GM18909 (cell line): ENCODE measurements around the gene FHAD1.

ENCODE experiments used
- ATAC-seq: cut with Tn5 transposase; IDR thresholded peaks from one replicate; pipeline ENCODE4 v1.9.1; 2021; ENCODE audit warnings: mild to moderate bottlenecking; ENCODE audit not compliant: unreplicated experiment, poor library complexity

Gene FHAD1

GRCh38 chr1:15245593-15246360 is 1.2 kb upstream of the FHAD1 start:
- ATAC-seq = no peak

- ATAC-seq = no peak
Observed at GRCh38 chr1:15248216-15248615, 1.2 kb downstream of the FHAD1 start.

GRCh38 chr1:15249081-15249480 is 2.1 kb downstream of the FHAD1 start:
- ATAC-seq = no peak

- no peak for ATAC-seq
Observed at GRCh38 chr1:15251857-15252835, 5.1 kb downstream of the FHAD1 start.

GRCh38 chr1:15254559-15254958 is 7.5 kb downstream of the FHAD1 start:
- ATAC-seq = no peak

GRCh38 chr1:15255582-15256149 is 8.6 kb downstream of the FHAD1 start:
- no peak for ATAC-seq

- no peak for ATAC-seq
Observed at GRCh38 chr1:15256584-15256983, 9.6 kb downstream of the FHAD1 start.

- no peak for ATAC-seq
Observed at GRCh38 chr1:15257309-15257708, 10.3 kb downstream of the FHAD1 start.

- ATAC-seq = no peak
Observed at GRCh38 chr1:15258833-15259621, 12.0 kb downstream of the FHAD1 start.

- ATAC-seq = no peak
Observed at GRCh38 chr1:15259622-15260007, 12.6 kb downstream of the FHAD1 start.

GRCh38 chr1:15260418-15261154 is 13.6 kb downstream of the FHAD1 start:
- ATAC-seq = no peak

- ATAC-seq = peak; percentile 44
Observed at GRCh38 chr1:15261155-15262002, 14.4 kb downstream of the FHAD1 start.

GRCh38 chr1:15262003-15262377 is 15.0 kb downstream of the FHAD1 start:
- no peak for ATAC-seq

GRCh38 chr1:15262706-15263105 is 15.7 kb downstream of the FHAD1 start:
- no peak for ATAC-seq

- no peak for ATAC-seq
Observed at GRCh38 chr1:15264769-15265168, 17.7 kb downstream of the FHAD1 start.

- no peak for ATAC-seq
Observed at GRCh38 chr1:15271196-15271595, 24.2 kb downstream of the FHAD1 start.

- peak; percentile 47 for ATAC-seq
Observed at GRCh38 chr1:15272009-15272781, 25.2 kb downstream of the FHAD1 start.

- ATAC-seq = no peak
Observed at GRCh38 chr1:15272782-15273127, 25.7 kb downstream of the FHAD1 start.
